GM12878 (cell line): ENCODE measurements around the gene MTO1. TPM values are rescaled to one million over a fixed set of nuclear protein-coding genes. Genes with fewer than 3 reads are reported as not detected.

ENCODE experiments used
- BACH1 ChIP-seq: fragments of 450-650 bp; IDR thresholded peaks from 2 replicates; pipeline ENCODE4 v1.6.1; 2017; ENCODE audit warnings: mild to moderate bottlenecking, borderline replicate concordance
- MTA3 ChIP-seq: IDR thresholded peaks from 2 replicates; pipeline ENCODE4 v1.6.1; 2012; ENCODE audit warnings: low read length, inconsistent platforms, borderline replicate concordance
- PML ChIP-seq: IDR thresholded peaks from 2 replicates; pipeline ENCODE4 v1.6.1; 2012; ENCODE audit warnings: low read length, inconsistent platforms
- RB1 ChIP-seq: fragments of 450-650 bp; formaldehyde crosslinking; IDR thresholded peaks from 2 replicates; pipeline ENCODE4 v1.6.1; 2017; ENCODE audit warnings: mild to moderate bottlenecking, borderline replicate concordance
- RFX5 ChIP-seq: IDR thresholded peaks from 2 replicates; pipeline ENCODE4 v1.6.1; 2011; ENCODE audit warnings: low read depth, low read length, improper control_type of control experiment
- TCF3 ChIP-seq: IDR thresholded peaks from 2 replicates; pipeline ENCODE4 v1.6.1; 2012; ENCODE audit warnings: low read depth, mild to moderate bottlenecking, low read length, borderline replicate concordance; ENCODE audit not compliant: insufficient read depth
- ZZZ3 ChIP-seq: IDR thresholded peaks from 2 replicates; pipeline ENCODE4 v1.6.1; 2011; ENCODE audit warnings: low read depth; ENCODE audit not compliant: control insufficient read depth, insufficient read length
- polyA plus RNA-seq, 11 experiments: library from polyadenylated mRNA; depleted of rRNA in 4 of 11; unstranded in 6 of 11; stranded (reverse) in 5 of 11; fragments of >200 nt; fragmentation: Nextera tagmentation in 4 of 11; fragmentation: Illumina TruSeq in 1 of 11; extraction: Ambion mirVana in 4 of 11; extraction: Trizol in 1 of 11; gene quantifications; 1 replicate in 1 of 11; 2 replicates in 10 of 11; pipeline versions ENCODE4 v1.2.1 to v1.2.3, GENCODE V29; 2011 to 2016; ENCODE audit warnings: inconsistent platforms in 2 of 11, missing spikeins in 2 of 11, low read depth in 1 of 11
- total RNA-seq, 4 experiments: library from RNA; depleted of rRNA in 3 of 4; stranded (reverse); fragments of >200 nt in 3 of 4; fragmentation: Illumina TruSeq in 1 of 4; extraction: Trizol in 1 of 4; gene quantifications; 2 replicates each; pipeline versions ENCODE4 v1.2.1 to v1.2.3, GENCODE V29; 2013 to 2021
- TF ChIP-seq, protein P1 (sequence below): fragments of 450-650 bp; IDR thresholded peaks from 2 replicates; pipeline ENCODE4 v1.6.1; 2018; ENCODE audit warnings: mild to moderate bottlenecking, low read depth, moderate library complexity; ENCODE audit not compliant: partially characterized antibody
- TF ChIP-seq, protein P2 (sequence below): fragments of 450-650 bp; IDR thresholded peaks from 2 replicates; pipeline ENCODE4 v1.6.1; 2017; ENCODE audit warnings: mild to moderate bottlenecking, moderate library complexity

MTO1 gene
- total and polyA plus RNA-seq, 10 of the 15 experiments (the other 5 are each of a cell fraction or from before 2014, with no cell fraction given) = 24.8 to 53.6 (median 33.1) TPM

DNA sequence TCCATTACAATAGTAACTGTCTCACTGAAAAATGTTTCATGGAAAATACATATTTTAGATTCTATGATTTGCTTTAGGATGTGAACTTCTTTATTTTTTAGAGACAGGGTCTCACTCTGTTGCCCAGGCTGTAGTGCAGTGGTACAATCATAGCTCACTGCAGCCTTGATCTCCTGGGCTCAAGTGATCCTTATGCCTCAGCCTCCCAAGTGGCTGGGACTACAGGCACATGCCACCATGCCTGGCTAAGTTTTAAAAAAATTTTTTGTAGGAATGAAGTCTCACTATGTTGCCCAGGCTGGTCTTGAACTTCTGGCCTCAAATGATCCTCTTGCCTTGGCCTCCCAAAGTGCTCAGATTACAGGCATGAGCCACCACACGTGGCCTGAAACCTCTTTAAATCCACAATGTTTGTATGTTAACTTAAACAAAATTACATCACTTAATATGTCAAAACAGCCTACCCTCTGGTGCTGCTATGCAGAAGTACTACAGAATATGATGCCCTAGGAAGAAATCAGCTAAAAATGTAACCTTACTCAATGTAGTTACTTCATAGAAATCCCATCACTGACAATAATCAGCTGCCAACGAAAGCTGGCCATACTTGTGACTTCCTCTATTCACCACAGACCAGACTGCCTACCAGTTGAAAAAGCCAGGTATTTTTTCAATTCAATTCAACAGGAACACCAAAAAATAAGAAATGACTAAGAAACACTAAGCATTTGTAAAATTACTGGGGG is 41.7 kb downstream of the MTO1 start (continued):
- TF ChIP-seq, protein P1, sequence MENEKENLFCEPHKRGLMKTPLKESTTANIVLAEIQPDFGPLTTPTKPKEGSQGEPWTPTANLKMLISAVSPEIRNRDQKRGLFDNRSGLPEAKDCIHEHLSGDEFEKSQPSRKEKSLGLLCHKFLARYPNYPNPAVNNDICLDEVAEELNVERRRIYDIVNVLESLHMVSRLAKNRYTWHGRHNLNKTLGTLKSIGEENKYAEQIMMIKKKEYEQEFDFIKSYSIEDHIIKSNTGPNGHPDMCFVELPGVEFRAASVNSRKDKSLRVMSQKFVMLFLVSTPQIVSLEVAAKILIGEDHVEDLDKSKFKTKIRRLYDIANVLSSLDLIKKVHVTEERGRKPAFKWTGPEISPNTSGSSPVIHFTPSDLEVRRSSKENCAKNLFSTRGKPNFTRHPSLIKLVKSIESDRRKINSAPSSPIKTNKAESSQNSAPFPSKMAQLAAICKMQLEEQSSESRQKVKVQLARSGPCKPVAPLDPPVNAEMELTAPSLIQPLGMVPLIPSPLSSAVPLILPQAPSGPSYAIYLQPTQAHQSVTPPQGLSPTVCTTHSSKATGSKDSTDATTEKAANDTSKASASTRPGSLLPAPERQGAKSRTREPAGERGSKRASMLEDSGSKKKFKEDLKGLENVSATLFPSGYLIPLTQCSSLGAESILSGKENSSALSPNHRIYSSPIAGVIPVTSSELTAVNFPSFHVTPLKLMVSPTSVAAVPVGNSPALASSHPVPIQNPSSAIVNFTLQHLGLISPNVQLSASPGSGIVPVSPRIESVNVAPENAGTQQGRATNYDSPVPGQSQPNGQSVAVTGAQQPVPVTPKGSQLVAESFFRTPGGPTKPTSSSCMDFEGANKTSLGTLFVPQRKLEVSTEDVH = no peak
- TF ChIP-seq RB1 = no peak
- no peak for TF ChIP-seq MTA3
- no peak for TF ChIP-seq TCF3
- TF ChIP-seq RFX5 = no peak
- TF ChIP-seq BACH1 = no peak
- TF ChIP-seq PML = no peak
- no peak for TF ChIP-seq ZZZ3
- TF ChIP-seq, protein P2, sequence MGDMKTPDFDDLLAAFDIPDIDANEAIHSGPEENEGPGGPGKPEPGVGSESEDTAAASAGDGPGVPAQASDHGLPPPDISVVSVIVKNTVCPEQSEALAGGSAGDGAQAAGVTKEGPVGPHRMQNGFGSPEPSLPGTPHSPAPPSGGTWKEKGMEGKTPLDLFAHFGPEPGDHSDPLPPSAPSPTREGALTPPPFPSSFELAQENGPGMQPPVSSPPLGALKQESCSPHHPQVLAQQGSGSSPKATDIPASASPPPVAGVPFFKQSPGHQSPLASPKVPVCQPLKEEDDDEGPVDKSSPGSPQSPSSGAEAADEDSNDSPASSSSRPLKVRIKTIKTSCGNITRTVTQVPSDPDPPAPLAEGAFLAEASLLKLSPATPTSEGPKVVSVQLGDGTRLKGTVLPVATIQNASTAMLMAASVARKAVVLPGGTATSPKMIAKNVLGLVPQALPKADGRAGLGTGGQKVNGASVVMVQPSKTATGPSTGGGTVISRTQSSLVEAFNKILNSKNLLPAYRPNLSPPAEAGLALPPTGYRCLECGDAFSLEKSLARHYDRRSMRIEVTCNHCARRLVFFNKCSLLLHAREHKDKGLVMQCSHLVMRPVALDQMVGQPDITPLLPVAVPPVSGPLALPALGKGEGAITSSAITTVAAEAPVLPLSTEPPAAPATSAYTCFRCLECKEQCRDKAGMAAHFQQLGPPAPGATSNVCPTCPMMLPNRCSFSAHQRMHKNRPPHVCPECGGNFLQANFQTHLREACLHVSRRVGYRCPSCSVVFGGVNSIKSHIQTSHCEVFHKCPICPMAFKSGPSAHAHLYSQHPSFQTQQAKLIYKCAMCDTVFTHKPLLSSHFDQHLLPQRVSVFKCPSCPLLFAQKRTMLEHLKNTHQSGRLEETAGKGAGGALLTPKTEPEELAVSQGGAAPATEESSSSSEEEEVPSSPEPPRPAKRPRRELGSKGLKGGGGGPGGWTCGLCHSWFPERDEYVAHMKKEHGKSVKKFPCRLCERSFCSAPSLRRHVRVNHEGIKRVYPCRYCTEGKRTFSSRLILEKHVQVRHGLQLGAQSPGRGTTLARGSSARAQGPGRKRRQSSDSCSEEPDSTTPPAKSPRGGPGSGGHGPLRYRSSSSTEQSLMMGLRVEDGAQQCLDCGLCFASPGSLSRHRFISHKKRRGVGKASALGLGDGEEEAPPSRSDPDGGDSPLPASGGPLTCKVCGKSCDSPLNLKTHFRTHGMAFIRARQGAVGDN = no peak
